T-helper 2 cell treated with Interferon-gamma antibody and Interleukin-4, amounts not matched to agents 100 ng/mL and 5 ng/mL, for 36 hours (primary cell): ENCODE results near the gene ENPP6. TPM values are rescaled to one million over a fixed set of nuclear protein-coding genes. Genes with fewer than 3 reads are reported as not detected.
"Not testable (repeated sequence)": the region's sequence is repeated elsewhere in the genome, so short reads cannot be mapped to it uniquely, and the experiment has no call there.

ENCODE experiments used
- intact Hi-C: fragments of 100-400 bp; cut with micrococcal nuclease; formaldehyde crosslinking; loops from one replicate; pipeline ENCODE4 v1.15.1; 2023
- total RNA-seq: library from RNA; stranded (reverse); gene quantifications from 2 replicates; pipeline ENCODE4 v1.2.3, GENCODE V29; 2022

ENPP6 gene
- total RNA-seq, 1 donor from 2014 or later, result 1.6 TPM

- intact Hi-C loops, result loop anchor here (10.0 kb wide), 1 partner anchor 1957 kb away; the partner anchor contains the start of gene CYP4V2
These were observed 20.5 kb upstream of the ENPP6 start for GRCh38 chr4:184238072-184238745.

GRCh38 chr4:184237612-184238011 is 19.9 kb upstream of the ENPP6 start:
- intact Hi-C loops, result loop anchor here (2.0 to 10.0 kb wide), 2 partner anchors 13 to 1957 kb away; partner anchors contain the start of gene CYP4V2

- intact Hi-C loops, result loop anchor here (10.0 kb wide), 1 partner anchor 1959 kb away; the partner anchor contains the start of gene CYP4V2
These were observed 17.9 kb upstream of the ENPP6 start for GRCh38 chr4:184235526-184235925.

GRCh38 chr4:184234155-184234554 is 16.5 kb upstream of the ENPP6 start:
- intact Hi-C loops, result loop anchor here (5.0 to 10.0 kb wide), 2 partner anchors 727 to 1961 kb away; partner anchors contain the start of genes CYP4V2 and ING2

GRCh38 chr4:184232975-184233374 is 15.3 kb upstream of the ENPP6 start:
- intact Hi-C loops, result loop anchor here (5.0 to 10.0 kb wide), 2 partner anchors 726 to 1962 kb away; partner anchors contain the start of genes CYP4V2 and ING2

GRCh38 chr4:184232202-184232601 is 14.5 kb upstream of the ENPP6 start:
- intact Hi-C loops, result loop anchor here (5.0 to 10.0 kb wide), 2 partner anchors 725 to 1963 kb away; partner anchors contain the start of genes CYP4V2 and ING2

- intact Hi-C loops, result loop anchor here (5.0 to 10.0 kb wide), 2 partner anchors 724 to 1963 kb away; partner anchors contain the start of genes CYP4V2 and ING2
These were observed 13.9 kb upstream of the ENPP6 start for GRCh38 chr4:184231573-184231972.

- intact Hi-C loops, result no loop called here
These were observed 10.5 kb upstream of the ENPP6 start for GRCh38 chr4:184228056-184228705.

- intact Hi-C loops, result no loop called here
These were observed 1.2 kb downstream of the ENPP6 start for GRCh38 chr4:184216515-184216914.

GRCh38 chr4:184215709-184216328 is 1.9 kb downstream of the ENPP6 start:
- intact Hi-C loops, result no loop called here

GRCh38 chr4:184214931-184215330 is 2.7 kb downstream of the ENPP6 start:
- intact Hi-C loops, result no loop called here

GRCh38 chr4:184207734-184208607 is 9.7 kb downstream of the ENPP6 start:
- intact Hi-C loops, result not testable (repeated sequence)

GRCh38 chr4:184205243-184205642 is 12.4 kb downstream of the ENPP6 start:
- intact Hi-C loops, result no loop called here

- intact Hi-C loops, result no loop called here
These were observed 14.4 kb downstream of the ENPP6 start for GRCh38 chr4:184203300-184203699.

- intact Hi-C loops, result no loop called here
These were observed 16.5 kb downstream of the ENPP6 start for GRCh38 chr4:184201179-184201578.

GRCh38 chr4:184200296-184200695 is 17.4 kb downstream of the ENPP6 start:
- intact Hi-C loops, result no loop called here

GRCh38 chr4:184199780-184200179 is 17.9 kb downstream of the ENPP6 start:
- intact Hi-C loops, result no loop called here

- intact Hi-C loops, result no loop called here
These were observed 19.5 kb downstream of the ENPP6 start for GRCh38 chr4:184198190-184198589.

GRCh38 chr4:184197536-184198082 is 20.1 kb downstream of the ENPP6 start:
- intact Hi-C loops, result no loop called here

- intact Hi-C loops, result no loop called here
These were observed 20.8 kb downstream of the ENPP6 start for GRCh38 chr4:184196730-184197385.
